CD4-positive, alpha-beta T cell treated with Interleukin-12 subunit alpha and Interleukin-12 subunit beta, for 1 hour (primary cell): ENCODE data around the gene STK24.

Experiments used
- DNase-seq: peaks from one replicate; pipeline ENCODE4 v3.0.0-alpha.2; 2020

Gene STK24

GRCh38 chr13:98447881-98448641 is 128.8 kb downstream of the STK24 start:
- DNase-seq = peak; percentile 20

DNA sequence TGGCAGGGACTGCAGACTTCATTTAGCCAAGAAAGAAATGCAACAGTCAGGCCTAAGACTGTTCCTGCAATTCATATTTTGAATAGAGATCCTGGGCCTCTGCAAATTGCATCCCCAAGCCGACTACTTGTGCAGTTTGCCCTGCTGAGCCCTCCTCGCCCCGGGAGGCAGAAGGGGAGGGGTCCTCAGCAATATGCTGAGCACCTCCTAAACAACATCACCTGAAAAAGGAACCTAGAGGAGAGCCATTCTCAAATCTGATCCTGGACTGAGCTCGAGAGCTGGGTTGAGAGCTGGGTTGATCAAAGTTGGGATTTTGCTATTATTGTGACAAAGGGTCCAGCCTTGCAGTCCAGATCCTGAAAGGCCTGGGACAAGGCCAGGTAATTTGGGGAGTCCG is 129.8 kb downstream of the STK24 start:
- DNase-seq = no peak

- no peak for DNase-seq
Observed at GRCh38 chr13:98446234-98446621, 130.7 kb downstream of the STK24 start.

GRCh38 chr13:98445340-98446233 is 131.3 kb downstream of the STK24 start:
- peak; percentile 78 for DNase-seq

DNA sequence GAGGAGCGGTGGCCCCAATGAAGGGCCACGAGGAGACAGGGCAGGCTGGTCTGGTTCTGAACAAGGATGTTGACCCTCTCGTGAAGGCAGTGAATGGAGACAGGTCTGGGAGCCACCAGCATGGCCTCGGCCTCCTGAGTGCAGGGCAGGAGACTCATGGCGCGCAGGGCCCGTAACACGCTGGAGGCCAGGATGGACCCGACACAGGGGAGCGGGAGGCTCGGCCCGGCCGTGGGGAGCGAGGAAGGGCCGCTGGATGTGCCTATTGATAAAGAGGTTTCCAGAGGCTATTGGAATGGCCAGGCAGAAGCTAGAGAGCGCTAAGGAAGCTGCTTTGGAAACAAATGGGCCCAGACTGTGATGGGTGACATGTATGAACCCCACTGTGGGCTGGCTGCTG is 132.5 kb downstream of the STK24 start:
- DNase-seq = no peak

DNA sequence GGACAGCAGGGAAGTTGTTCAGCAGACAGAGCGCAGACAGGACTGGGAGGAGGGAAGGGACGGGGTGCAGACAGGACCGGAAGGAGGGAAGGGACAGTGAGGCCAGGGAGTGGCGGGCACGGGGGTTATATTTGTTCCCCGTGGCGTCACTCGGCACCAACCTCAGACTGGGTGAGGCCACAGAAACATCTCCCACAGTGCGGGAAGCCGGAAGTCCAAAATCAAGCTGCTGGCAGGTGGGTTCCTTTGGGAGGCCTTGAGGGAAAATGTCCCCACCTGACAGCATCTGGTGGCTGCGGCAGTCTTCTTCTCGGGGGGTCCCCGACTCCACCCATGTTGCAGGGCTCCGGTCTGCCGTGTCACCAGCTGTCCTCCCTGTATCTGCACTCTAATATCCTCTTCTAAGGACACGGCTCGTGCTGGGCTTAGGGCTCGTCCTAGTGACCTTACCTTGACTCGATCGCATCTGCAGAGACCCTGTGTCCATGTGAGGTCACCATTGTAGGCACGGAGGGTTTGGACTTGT is 133.0 kb downstream of the STK24 start:
- DNase-seq = no peak

DNA sequence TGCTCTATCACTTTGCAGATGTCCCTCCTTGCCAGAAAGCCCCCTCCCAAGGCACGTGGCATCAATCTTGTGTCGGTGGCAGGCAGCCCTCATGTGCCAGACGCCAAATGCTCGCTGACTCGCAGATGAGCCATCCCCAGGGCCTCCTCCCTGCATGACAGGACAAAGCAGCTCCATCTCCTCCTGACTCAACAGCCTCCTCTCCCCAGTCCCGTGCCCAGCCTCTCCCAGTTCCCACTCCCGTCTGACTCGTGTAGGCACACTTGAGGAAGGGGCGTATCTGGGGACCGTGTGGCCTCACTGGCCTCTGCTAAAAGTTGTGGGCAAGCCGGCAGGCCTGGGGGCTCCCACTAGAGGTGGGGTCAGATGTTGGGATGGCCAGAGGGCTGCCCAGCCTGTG is 133.6 kb downstream of the STK24 start:
- DNase-seq = no peak

GRCh38 chr13:98442391-98443230 is 134.3 kb downstream of the STK24 start:
- no peak for DNase-seq

DNA sequence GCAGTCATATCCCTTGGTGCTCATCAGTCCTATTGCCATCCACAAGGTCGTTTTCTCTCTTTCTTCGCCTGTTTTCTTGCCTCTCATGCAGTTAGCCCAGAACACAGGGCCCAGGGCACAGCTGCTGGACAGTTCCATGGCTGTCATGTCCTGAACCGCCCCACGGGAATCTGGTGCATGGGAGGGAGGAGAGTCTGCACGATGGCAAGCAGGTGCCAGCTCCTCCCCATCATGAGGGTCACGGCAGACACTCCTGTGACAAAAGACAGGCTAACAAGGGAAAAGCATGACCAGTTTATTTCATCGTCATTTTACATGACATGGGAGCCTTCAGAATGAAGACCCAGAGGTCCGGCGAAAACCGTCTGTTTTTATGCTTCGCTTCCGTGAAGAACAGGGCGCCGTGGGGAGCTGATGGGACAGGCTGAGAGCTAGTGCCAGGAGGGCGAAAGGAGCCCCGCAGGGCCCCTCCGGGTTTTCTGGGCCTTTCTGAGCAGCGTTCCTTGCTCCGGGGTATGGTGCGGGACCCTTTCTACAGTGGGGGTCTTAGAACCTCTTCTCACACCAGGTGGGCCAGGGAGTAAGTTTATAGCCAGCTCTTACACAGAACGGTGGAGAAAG is 135.7 kb downstream of the STK24 start:
- no peak for DNase-seq

DNA sequence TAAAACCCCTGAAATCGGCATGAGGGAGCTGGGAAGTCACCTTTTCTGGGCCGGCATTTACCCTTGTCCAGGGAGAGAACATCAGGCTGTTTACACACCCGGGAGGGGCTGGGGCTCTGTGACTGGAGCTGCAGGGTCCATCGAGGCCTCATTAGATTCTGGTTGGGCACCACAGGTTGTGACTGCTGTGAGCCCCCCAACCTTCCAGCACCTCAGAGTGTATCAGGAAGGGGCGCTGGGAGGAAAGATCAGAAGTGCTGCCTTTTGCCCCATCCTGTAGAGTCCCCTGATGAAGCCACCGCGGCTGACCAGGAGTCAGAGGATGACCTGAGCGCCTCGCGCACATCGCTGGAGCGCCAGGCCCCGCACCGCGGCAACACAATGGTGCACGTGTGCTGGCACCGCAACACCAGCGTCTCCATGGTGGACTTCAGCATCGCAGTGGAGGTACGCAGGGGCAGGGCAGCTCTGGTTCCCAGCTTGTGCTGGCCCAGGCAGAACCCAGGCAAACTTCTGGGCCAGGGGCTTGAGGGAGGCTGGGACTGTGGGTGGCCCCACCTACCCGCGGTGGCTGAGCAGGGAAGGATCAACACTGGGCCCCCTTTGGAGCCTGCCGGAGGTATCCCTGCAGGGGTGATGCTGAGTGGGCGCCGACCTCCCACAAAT is 136.4 kb downstream of the STK24 start:
- DNase-seq = no peak

DNA sequence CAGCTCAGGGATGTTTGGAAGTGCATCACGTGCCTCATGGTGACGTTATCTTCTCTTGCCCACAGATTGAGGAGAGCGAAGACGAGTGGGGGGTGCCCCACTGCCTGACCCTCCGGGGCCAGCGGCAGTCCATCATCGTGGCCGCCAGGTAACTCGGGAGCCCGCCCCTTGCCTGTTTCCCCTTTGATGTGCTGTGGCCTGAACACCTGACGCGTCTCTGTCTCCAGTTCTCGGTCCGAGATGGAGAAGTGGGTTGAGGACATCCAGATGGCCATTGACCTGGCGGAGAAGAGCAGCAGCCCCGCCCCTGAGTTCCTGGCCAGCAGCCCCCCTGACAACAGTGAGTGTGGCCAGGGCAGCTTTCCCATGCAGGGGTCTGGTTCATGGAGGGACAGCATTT is 137.0 kb downstream of the STK24 start:
- no peak for DNase-seq

- DNase-seq = no peak
Observed at GRCh38 chr13:98439126-98439828, 137.6 kb downstream of the STK24 start.

DNA sequence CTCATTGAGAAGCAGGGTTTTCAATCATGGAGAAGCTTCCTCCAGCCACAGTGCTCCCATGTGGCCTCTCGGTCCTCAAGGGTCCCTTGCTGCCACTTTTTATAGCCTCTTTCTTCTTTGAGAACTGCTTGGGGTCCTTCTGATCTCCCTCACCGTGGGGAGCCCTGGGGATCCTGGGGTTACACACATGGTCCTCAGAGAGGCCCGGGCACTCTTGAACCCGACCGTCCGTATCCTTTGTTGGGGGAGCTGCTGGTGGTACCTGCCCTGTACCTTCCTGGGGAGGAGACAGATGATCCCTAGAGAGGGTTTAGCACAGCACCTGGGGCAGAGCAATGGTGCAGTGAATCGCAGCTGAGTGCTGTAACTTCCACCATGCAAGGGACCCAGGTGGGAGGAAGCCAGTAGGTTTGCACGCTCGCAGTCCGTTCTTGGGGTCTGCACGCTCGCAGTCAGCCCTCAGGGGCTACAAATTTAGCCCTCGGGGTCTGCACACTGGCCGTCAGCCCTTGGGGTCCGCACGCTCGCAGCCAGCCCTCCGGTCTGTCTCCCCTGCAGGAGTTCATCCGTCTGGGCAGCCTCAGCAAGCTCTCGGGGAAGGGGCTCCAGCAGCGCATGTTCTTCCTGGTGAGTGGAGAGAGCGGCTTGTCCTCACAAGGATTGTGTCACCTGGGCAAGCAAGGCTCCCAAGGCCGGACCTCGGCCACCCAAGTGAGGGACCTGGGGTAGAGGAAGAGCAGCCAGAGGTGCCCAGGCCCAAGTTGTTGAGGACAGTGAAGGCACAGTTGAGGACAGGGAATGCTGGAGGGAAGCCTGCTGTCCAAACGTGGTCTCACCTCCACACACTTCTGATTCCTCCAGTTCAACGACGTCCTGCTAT is 138.4 kb downstream of the STK24 start:
- no peak for DNase-seq

DNA sequence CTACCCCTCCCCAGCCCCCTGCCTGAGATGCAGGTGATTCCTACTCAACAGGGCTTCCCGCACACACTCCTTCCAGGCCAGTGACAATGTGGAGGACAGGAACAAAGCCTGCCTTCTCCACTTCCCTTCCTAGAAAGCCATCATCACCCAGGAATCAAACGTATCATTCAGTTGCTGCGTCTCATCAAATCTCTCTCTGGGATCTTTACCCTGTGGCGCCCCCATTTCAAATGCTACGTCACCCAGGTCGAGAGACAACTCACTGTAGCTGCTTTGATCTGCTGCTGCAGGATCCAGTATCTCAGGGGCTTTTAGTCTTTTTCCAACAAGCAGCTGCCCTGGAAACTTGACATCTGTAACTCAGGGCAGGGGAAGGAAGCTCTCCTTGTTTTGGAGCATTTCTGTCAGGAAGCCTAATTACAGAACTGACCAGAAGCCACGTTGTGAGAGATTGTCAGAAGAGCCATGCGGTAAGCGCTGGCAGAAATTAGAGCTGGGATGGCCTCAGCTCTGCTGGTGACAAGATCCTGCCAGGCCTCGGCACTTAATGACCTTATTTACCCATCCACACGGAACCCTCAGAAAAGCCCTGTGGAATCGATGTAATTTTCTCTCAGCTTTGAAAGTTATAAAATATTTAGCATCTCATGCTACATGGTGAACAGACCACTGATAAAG is 140.5 kb downstream of the STK24 start:
- DNase-seq = no peak

DNA sequence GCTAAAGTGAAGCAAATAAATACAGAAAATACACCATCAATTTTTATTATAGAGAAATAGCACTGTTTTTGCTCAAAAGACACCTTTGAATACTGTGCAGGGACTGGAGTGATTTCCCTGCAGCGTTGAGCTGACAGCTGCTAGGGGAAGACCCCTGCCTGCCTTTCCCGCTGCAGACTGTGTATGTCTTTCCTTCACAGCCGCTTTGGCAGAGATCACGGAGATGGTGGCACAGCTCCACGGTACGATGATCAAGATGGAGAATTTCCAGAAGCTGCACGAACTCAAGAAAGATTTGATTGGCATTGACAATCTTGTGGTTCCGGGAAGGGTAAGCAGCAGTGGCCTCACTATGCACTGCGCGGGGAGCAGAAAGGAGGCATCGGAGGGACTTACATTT is 141.5 kb downstream of the STK24 start:
- DNase-seq = no peak

- DNase-seq = no peak
Observed at GRCh38 chr13:98434060-98434459, 142.8 kb downstream of the STK24 start.

DNA sequence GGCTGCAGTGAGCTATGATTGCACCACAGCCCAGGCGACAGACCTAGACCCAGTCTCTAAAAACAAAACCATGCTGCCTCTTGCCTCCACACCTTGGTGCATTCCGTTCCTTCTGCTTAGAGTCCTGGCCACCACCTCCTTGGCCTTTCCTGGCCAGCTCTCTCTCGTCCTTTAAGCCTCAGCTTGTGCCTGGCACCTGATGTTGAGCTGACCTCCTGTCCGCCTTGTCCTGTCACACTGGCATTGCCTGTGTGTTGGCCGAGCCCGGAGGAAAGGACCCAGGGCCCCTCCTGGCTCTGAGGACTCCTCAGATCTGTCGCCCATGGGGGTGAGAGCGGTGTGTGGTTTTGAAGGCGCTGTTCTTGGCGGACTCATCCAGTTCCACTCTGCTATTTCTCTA is 143.3 kb downstream of the STK24 start:
- DNase-seq = no peak

- DNase-seq = no peak
Observed at GRCh38 chr13:98432638-98433037, 144.3 kb downstream of the STK24 start.

DNA sequence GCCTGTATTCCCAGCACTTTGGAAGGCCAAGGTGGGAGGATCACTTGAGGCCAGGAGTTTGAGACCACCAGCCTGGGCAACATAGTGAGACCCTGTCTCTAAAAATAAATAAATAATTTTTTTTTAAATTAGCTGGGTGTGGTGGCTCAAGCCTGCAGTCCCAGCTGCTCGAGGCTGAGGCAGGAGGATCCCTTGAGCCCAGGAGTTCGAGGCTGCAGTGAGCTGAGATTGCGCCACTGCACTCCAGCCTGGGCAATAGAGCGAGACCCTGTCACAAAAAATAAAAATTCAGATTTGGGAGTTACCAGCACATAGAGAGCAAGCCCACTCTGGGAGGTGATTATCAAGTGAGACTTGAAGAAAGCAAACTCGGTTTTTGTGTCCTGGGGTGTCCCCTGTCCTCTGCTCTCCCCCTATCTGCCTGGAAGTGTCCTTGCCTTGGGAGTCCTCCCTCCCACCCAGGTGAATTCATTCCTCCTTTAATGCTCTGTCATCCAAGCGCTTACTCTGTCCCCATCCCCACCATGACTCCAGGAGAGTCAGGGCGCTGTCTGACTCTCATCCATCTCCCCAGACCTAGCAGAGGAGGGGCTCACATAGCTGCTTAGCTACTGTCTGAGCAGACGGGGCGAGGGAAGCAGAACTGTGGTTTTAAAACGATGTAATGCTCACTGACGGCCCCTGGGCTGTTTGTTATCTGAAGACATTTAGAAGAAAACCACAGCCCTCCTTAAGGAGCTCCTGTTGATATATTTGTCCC is 146.8 kb downstream of the STK24 start:
- DNase-seq = no peak
